Upper lobe of left lung (tissue), 4 donors: ENCODE data around the gene NLRP1.

ENCODE experiments used
- CTCF ChIP-seq, 6 experiments: fragments of 450-650 bp in 4 of 6; fragments of 200-600 bp in 2 of 6; sonication (generic) in 2 of 6; IDR thresholded peaks; one replicate each; pipeline ENCODE4 v1.5.1; 2016 to 2019; ENCODE audit warnings: antibody characterized with exemption in 6 of 6
- EP300 ChIP-seq, 4 donors: sonication (generic); formaldehyde crosslinking; IDR thresholded peaks; one replicate each; pipeline ENCODE4 v1.5.1; 2017; ENCODE audit warnings: antibody characterized with exemption in 4 of 4, control low read depth in 2 of 4

- TF ChIP-seq CTCF (IDR thresholded peaks at IDR 0.05) (no peak), EP300 (IDR thresholded peaks at IDR 0.05) (no peak)
Observed at GRCh38 chr17:5600041-5600440, 15.7 kb upstream of the NLRP1 start.
